Keratinocyte (primary cell): ENCODE measurements around the gene DMRTA2. TPM values are rescaled to one million over a fixed set of nuclear protein-coding genes. Genes with fewer than 3 reads are reported as not detected.

ENCODE experiments used
- DNase-seq: peaks from one replicate; pipeline ENCODE4 v3.0.0-alpha.2; 2011; ENCODE audit warnings: low read depth, missing footprints, low spot score
- FAIRE-seq: peaks from 2 replicates; lab custom pipeline; 2011; peaks lifted over from hg19 to GRCh38; lab: Jason Lieb, UNC
- H2AFZ ChIP-seq: 2 replicates; pipeline ENCODE4 v1.6.0; 2012; ENCODE audit warnings: low read length, control low read depth, inconsistent platforms; ENCODE audit not compliant: control insufficient read depth
- H3K27ac ChIP-seq: 2 replicates; pipeline ENCODE4 v1.5.1; 2011; ENCODE audit warnings: low read length; ENCODE audit not compliant: control insufficient read depth, insufficient read depth
- H3K27me3 ChIP-seq: 3 replicates; pipeline ENCODE4 v1.6.0; 2011; ENCODE audit warnings: low read length; ENCODE audit not compliant: control insufficient read depth, insufficient read depth; ENCODE audit errors: extremely low read depth
- H3K36me3 ChIP-seq, 2 experiments: 2 replicates in 1 of 2; 3 replicates in 1 of 2; pipeline ENCODE4 v1.5.1; 2011; ENCODE audit warnings: low read length in 2 of 2, mild to moderate bottlenecking in 1 of 2; ENCODE audit not compliant: control insufficient read depth in 2 of 2, insufficient read depth in 2 of 2; ENCODE audit errors: extremely low read depth in 1 of 2
- H3K4me1 ChIP-seq: 3 replicates; pipeline ENCODE4 v1.5.1; 2011; ENCODE audit warnings: low read length; ENCODE audit not compliant: control insufficient read depth, insufficient read depth; ENCODE audit errors: extremely low read depth
- H3K4me2 ChIP-seq: 3 replicates; pipeline ENCODE4 v1.6.0; 2011; ENCODE audit warnings: low read depth, low read length; ENCODE audit not compliant: control insufficient read depth, insufficient read depth; ENCODE audit errors: extremely low read depth
- H3K4me3 ChIP-seq, 3 experiments: fragments of 200-600 bp in 1 of 3; sonication (generic) in 1 of 3; 2 replicates in 2 of 3; 3 replicates in 1 of 3; pipeline ENCODE4 v1.5.1; 2011 to 2016; ENCODE audit warnings: low read length in 3 of 3, mild to moderate bottlenecking in 3 of 3, control low read depth in 2 of 3, inconsistent platforms in 1 of 3, low read depth in 1 of 3, mixed read lengths in 1 of 3, mixed run types in 1 of 3, moderate library complexity in 1 of 3; ENCODE audit not compliant: control insufficient read depth in 2 of 3, insufficient read depth in 2 of 3; ENCODE audit errors: extremely low read depth in 1 of 3
- H3K79me2 ChIP-seq: 2 replicates; pipeline ENCODE4 v1.6.0; 2012; ENCODE audit warnings: low read length; ENCODE audit not compliant: control insufficient read depth, insufficient read depth
- H3K9ac ChIP-seq: 3 replicates; pipeline ENCODE4 v1.6.0; 2011; ENCODE audit warnings: low read length; ENCODE audit not compliant: control insufficient read depth, insufficient read depth; ENCODE audit errors: extremely low read depth
- H3K9me1 ChIP-seq: 3 replicates; pipeline ENCODE4 v1.6.0; 2011; ENCODE audit warnings: low read length; ENCODE audit not compliant: control insufficient read depth, insufficient read depth; ENCODE audit errors: extremely low read depth
- H3K9me3 ChIP-seq: 2 replicates; pipeline ENCODE4 v1.5.1; 2012; ENCODE audit warnings: low read depth, low read length; ENCODE audit not compliant: control insufficient read depth
- H4K20me1 ChIP-seq: 3 replicates; pipeline ENCODE4 v1.6.0; 2011; ENCODE audit warnings: low read length; ENCODE audit not compliant: control insufficient read depth, insufficient read depth; ENCODE audit errors: extremely low read depth
- CTCF ChIP-seq, 3 experiments: IDR thresholded peaks in 1 of 3; conservative IDR thresholded peaks in 1 of 3; optimal IDR thresholded peaks in 1 of 3; 2 replicates in 2 of 3; 3 replicates in 1 of 3; pipeline versions ENCODE3 to v1.5.1; 2011; ENCODE audit warnings: low read length in 3 of 3, mild to moderate bottlenecking in 3 of 3, moderate library complexity in 2 of 3, control low read depth in 1 of 3, inconsistent platforms in 1 of 3; ENCODE audit not compliant: insufficient read depth in 2 of 3; ENCODE audit errors: extremely low read depth in 1 of 3
- EZH2 ChIP-seq: IDR thresholded peaks from one replicate; pipeline ENCODE4 v1.6.1; 2012; ENCODE audit warnings: inconsistent platforms, mild to moderate bottlenecking, low read length, moderate library complexity
- dilution Hi-C: fragments of 300-500 bp; cut with MboI; formaldehyde crosslinking; loops from one replicate; pipeline ENCODE4 v1.7.0; 2020; ENCODE audit warnings: low sequenced_read_pairs; ENCODE audit not compliant: extremely low pct_ligation_motif_present
- polyA plus RNA-seq, 5 experiments: library from polyadenylated mRNA; depleted of rRNA in 3 of 5; stranded (reverse) in 3 of 5; stranded (forward) in 1 of 5; unstranded in 1 of 5; fragments of >200 nt; gene quantifications; 1 replicate in 1 of 5; 2 replicates in 3 of 5; 3 replicates in 1 of 5; pipeline versions ENCODE4 v1.2.1 to v1.2.3, GENCODE V29; 2011 to 2012; ENCODE audit warnings: missing spikeins in 2 of 5, low read depth in 1 of 5, low replicate concordance in 1 of 5

The DMRTA2 gene
- polyA plus RNA-seq, 1 donor (not counting 4 experiments of a cell fraction or from before 2014, with no cell fraction given) = 0.01 TPM

- DNase-seq (no peak), FAIRE-seq (no peak)
- TF ChIP-seq EZH2 = no peak
- no peak for TF ChIP-seq CTCF (optimal IDR thresholded peaks at IDR 0.05 in 1 of 3, IDR thresholded peaks at IDR 0.05 in 1 of 3, conservative IDR thresholded peaks at IDR 0.05 in 1 of 3; ENCODE audit: extremely low read depth in 1 of 3, insufficient read depth in 2 of 3, low read length in 3 of 3)
- H3K4me2 ChIP-seq = no peak overlapping the region
- no peaks in the 10 kb centered on the region for H3K36me3 ChIP-seq
- peaks cover 72% of the 10 kb centered on the region for H3K27me3 ChIP-seq
- H4K20me1 ChIP-seq = peaks cover 3% of the 10 kb centered on the region
- H3K9me3 ChIP-seq = no peaks in the 10 kb centered on the region
- H3K4me3 ChIP-seq = no peak overlapping the region
- H2AFZ ChIP-seq = no peak overlapping the region
- no peaks in the 10 kb centered on the region for H3K4me1 ChIP-seq
- H3K27ac ChIP-seq = no peak overlapping the region
- H3K9ac ChIP-seq = no peak overlapping the region
- H3K9me1 ChIP-seq = no peaks in the 10 kb centered on the region
- no peaks in the 10 kb centered on the region for H3K79me2 ChIP-seq
- dilution Hi-C loops = no loop called here
Observed at GRCh38 chr1:50414853-50415234, 8.4 kb downstream of the DMRTA2 start.

GRCh38 chr1:50412813-50413476 is 10.3 kb downstream of the DMRTA2 start:
- H3K27ac ChIP-seq = no peak overlapping the region
- H3K4me2 ChIP-seq = no peak overlapping the region
- H3K4me1 ChIP-seq = no peaks in the 10 kb centered on the region
- FAIRE-seq = no peak
- no peaks in the 10 kb centered on the region for H3K36me3 ChIP-seq
- no peaks in the 10 kb centered on the region for H3K9me1 ChIP-seq
- H3K9ac ChIP-seq = no peak overlapping the region
- H3K9me3 ChIP-seq = no peaks in the 10 kb centered on the region
- TF ChIP-seq CTCF (optimal IDR thresholded peaks at IDR 0.05 in 1 of 3, IDR thresholded peaks at IDR 0.05 in 1 of 3, conservative IDR thresholded peaks at IDR 0.05 in 1 of 3; ENCODE audit: extremely low read depth in 1 of 3, insufficient read depth in 2 of 3, low read length in 3 of 3) (no peak), EZH2 (no peak)
- H3K27me3 ChIP-seq = peaks cover 53% of the 10 kb centered on the region
- DNase-seq = no peak
- dilution Hi-C loops = no loop called here
- H2AFZ ChIP-seq = no peak overlapping the region
- peaks cover 2% of the 10 kb centered on the region for H4K20me1 ChIP-seq
- H3K79me2 ChIP-seq = no peaks in the 10 kb centered on the region
- no peak overlapping the region for H3K4me3 ChIP-seq
